Measurements from ENCODE around the gene GSKIP.

GSKIP gene

GRCh38 chr14:96357216-96357615 is 6.1 kb upstream of the GSKIP start:
- DNase-seq (ENCODE audit: low spot score): no peak
- CTCF ChIA-PET: interaction anchor here (0.6 kb wide), 1 partner anchor 42 kb away, joined by 3 read pairs; no protein-coding TSS in a partner anchor
- POLR2A ChIA-PET (ENCODE audit: low non-redundant PET): no interaction called here
- H3K27ac ChIP-seq: no peak overlapping the region
- TF ChIP-seq CTCF (conservative IDR thresholded peaks at IDR 0.05; ENCODE audit: low read depth): no peak

- no peak overlapping the region for H3K27ac ChIP-seq
- DNase-seq (ENCODE audit: low spot score): no peak
- ChIA-PET POLR2A (ENCODE audit: low non-redundant PET) (no interaction called here), CTCF (no interaction called here)
- TF ChIP-seq CTCF (conservative IDR thresholded peaks at IDR 0.05; ENCODE audit: low read depth): no peak
Measured at GRCh38 chr14:96359959-96360358, 3.4 kb upstream of the GSKIP start.

GRCh38 chr14:96362071-96362964 is 1.0 kb upstream of the GSKIP start:
- no peak for TF ChIP-seq CTCF (conservative IDR thresholded peaks at IDR 0.05; ENCODE audit: low read depth)
- CTCF ChIA-PET: no interaction called here
- peak; percentile 45 for DNase-seq (ENCODE audit: low spot score)
- peak overlapping the region; percentile 88 for H3K27ac ChIP-seq
- POLR2A ChIA-PET (ENCODE audit: low non-redundant PET): no interaction called here

- DNase-seq (ENCODE audit: low spot score): peak; percentile 36
- H3K27ac ChIP-seq: peak overlapping the region; percentile 88
- no peak for TF ChIP-seq CTCF (conservative IDR thresholded peaks at IDR 0.05; ENCODE audit: low read depth)
- ChIA-PET CTCF (no interaction called here), POLR2A (ENCODE audit: low non-redundant PET) (no interaction called here)
Measured at GRCh38 chr14:96363751-96364336, 518 bp downstream of the GSKIP start.

GRCh38 chr14:96364962-96365361 is 1.6 kb downstream of the GSKIP start:
- CTCF ChIA-PET: no interaction called here
- TF ChIP-seq CTCF (conservative IDR thresholded peaks at IDR 0.05; ENCODE audit: low read depth): no peak
- POLR2A ChIA-PET (ENCODE audit: low non-redundant PET): no interaction called here
- DNase-seq (ENCODE audit: low spot score): no peak
- H3K27ac ChIP-seq: no peak overlapping the region

- no peak overlapping the region for H3K27ac ChIP-seq
- ChIA-PET POLR2A (ENCODE audit: low non-redundant PET) (no interaction called here), CTCF (no interaction called here)
- TF ChIP-seq CTCF (conservative IDR thresholded peaks at IDR 0.05; ENCODE audit: low read depth): no peak
- no peak for DNase-seq (ENCODE audit: low spot score)
Measured at GRCh38 chr14:96368534-96368933, 5.2 kb downstream of the GSKIP start.
